LHCN-M2 (cell line): ENCODE data around the gene NLK. TPM values are rescaled to one million over a fixed set of nuclear protein-coding genes. Genes with fewer than 3 reads are reported as not detected.
"Not testable (repeated sequence)": the region's sequence is repeated elsewhere in the genome, so short reads cannot be mapped to it uniquely, and the experiment has no call there.

Experiments used
- DNase-seq: peaks from one replicate; pipeline ENCODE4 v3.0.0-alpha.2; 2012; ENCODE audit warnings: low read depth
- total RNA-seq: library from RNA; depleted of rRNA; stranded (reverse); fragments of >200 nt; gene quantifications from 2 replicates; pipeline ENCODE4 v1.2.3, GENCODE V29; 2014

NLK gene
- total RNA-seq, 1 experiment from 2014 or later: 15.4 TPM

- DNase-seq: no peak
Observed at GRCh38 chr17:28072936-28073533, 30.6 kb downstream of the NLK start.

GRCh38 chr17:28074010-28074409 lies 31.5 kb downstream of the NLK start:
- DNase-seq: no peak

- no peak for DNase-seq
Observed at GRCh38 chr17:28076144-28076543, 33.7 kb downstream of the NLK start.

- DNase-seq: not testable (repeated sequence)
Observed at GRCh38 chr17:28077140-28077539, 34.7 kb downstream of the NLK start.

GRCh38 chr17:28078341-28079229 lies 36.1 kb downstream of the NLK start:
- no peak for DNase-seq

- DNase-seq: no peak
Observed at GRCh38 chr17:28081467-28081866, 39.0 kb downstream of the NLK start.

GRCh38 chr17:28085766-28086165 lies 43.3 kb downstream of the NLK start:
- DNase-seq: no peak

- DNase-seq: peak; percentile 38
Observed at GRCh38 chr17:28086519-28086918, 44.0 kb downstream of the NLK start.

GRCh38 chr17:28087743-28088142 lies 45.3 kb downstream of the NLK start:
- DNase-seq: no peak

GRCh38 chr17:28090551-28090950 lies 48.1 kb downstream of the NLK start:
- DNase-seq: no peak

- no peak for DNase-seq
Observed at GRCh38 chr17:28092088-28092487, 49.6 kb downstream of the NLK start.

- DNase-seq: no peak
Observed at GRCh38 chr17:28093999-28094716, 51.7 kb downstream of the NLK start.

GRCh38 chr17:28096756-28097155 lies 54.3 kb downstream of the NLK start:
- DNase-seq: no peak

GRCh38 chr17:28097254-28097653 lies 54.8 kb downstream of the NLK start:
- DNase-seq: no peak

GRCh38 chr17:28097901-28098300 lies 55.4 kb downstream of the NLK start:
- no peak for DNase-seq

- not testable (repeated sequence) for DNase-seq
Observed at GRCh38 chr17:28098591-28098990, 56.1 kb downstream of the NLK start.

- DNase-seq: no peak
Observed at GRCh38 chr17:28100251-28100650, 57.8 kb downstream of the NLK start.

GRCh38 chr17:28100936-28101335 lies 58.5 kb downstream of the NLK start:
- no peak for DNase-seq

GRCh38 chr17:28101919-28102318 lies 59.4 kb downstream of the NLK start:
- DNase-seq: no peak

GRCh38 chr17:28105501-28105900 lies 63.0 kb downstream of the NLK start:
- no peak for DNase-seq

GRCh38 chr17:28110184-28110583 lies 67.7 kb downstream of the NLK start:
- DNase-seq: no peak

- no peak for DNase-seq
Observed at GRCh38 chr17:28112181-28112580, 69.7 kb downstream of the NLK start.
